Endodermal cell (in vitro differentiated cells): Measurements from ENCODE around the gene EDNRA. TPM values are rescaled to one million over a fixed set of nuclear protein-coding genes. Genes with fewer than 3 reads are reported as not detected.

Experiments used
- DNase-seq: peaks from one replicate; pipeline ENCODE4 v3.0.0-alpha.2; 2017
- H3K27ac ChIP-seq: 2 replicates; pipeline ENCODE4 v1.5.1; 2013; ENCODE audit warnings: mild to moderate bottlenecking, low read depth, low read length, moderate library complexity
- H3K27me3 ChIP-seq: 2 replicates; pipeline ENCODE4 v1.6.1; 2013; ENCODE audit warnings: mild to moderate bottlenecking, low read length, moderate library complexity; ENCODE audit not compliant: insufficient read depth, control insufficient read depth, poor library complexity, severe bottlenecking
- H3K36me3 ChIP-seq: 2 replicates; pipeline ENCODE4 v1.7.0; 2013; ENCODE audit warnings: mild to moderate bottlenecking, low read length, moderate library complexity; ENCODE audit not compliant: control insufficient read depth, insufficient read depth
- H3K4me1 ChIP-seq: one replicate; pipeline ENCODE4 v1.7.0; 2013; ENCODE audit warnings: low read length; ENCODE audit not compliant: control insufficient read depth, insufficient read depth
- H3K4me3 ChIP-seq: 2 replicates; pipeline ENCODE4 v1.5.1; 2013; ENCODE audit warnings: mild to moderate bottlenecking, low read length, moderate library complexity
- H3K9ac ChIP-seq: 2 replicates; pipeline ENCODE4 v1.6.1; 2013; ENCODE audit warnings: mild to moderate bottlenecking, low read length, moderate library complexity; ENCODE audit not compliant: poor library complexity, severe bottlenecking; ENCODE audit errors: extremely low read depth
- H3K9me3 ChIP-seq: 2 replicates; pipeline ENCODE4 v1.6.1; 2013; ENCODE audit warnings: mild to moderate bottlenecking, low read length, moderate library complexity; ENCODE audit not compliant: control insufficient read depth
- H3K27ac Mint-ChIP-seq: 2 replicates; pipeline ENCODE4 v1.8.0; 2020; ENCODE audit warnings: mixed read lengths
- H3K27me3 Mint-ChIP-seq: 2 replicates; pipeline ENCODE4 v1.8.0; 2021; ENCODE audit warnings: mild to moderate bottlenecking, mixed read lengths; ENCODE audit not compliant: insufficient read depth
- H3K36me3 Mint-ChIP-seq: 2 replicates; pipeline ENCODE4 v1.8.0; 2020; ENCODE audit warnings: low read depth, mixed read lengths
- H3K4me1 Mint-ChIP-seq: 2 replicates; pipeline ENCODE4 v1.8.0; 2020; ENCODE audit warnings: mixed read lengths
- H3K4me3 Mint-ChIP-seq: 2 replicates; pipeline ENCODE4 v1.8.0; 2020; ENCODE audit warnings: mild to moderate bottlenecking, moderate library complexity, mixed read lengths
- H3K9me3 Mint-ChIP-seq: 2 replicates; pipeline ENCODE4 v1.8.0; 2020; ENCODE audit warnings: mild to moderate bottlenecking, mixed read lengths
- CTCF ChIP-seq: fragments of 200-600 bp; sonication (generic); conservative IDR thresholded peaks from 2 replicates; pipeline ENCODE4 v1.5.0; 2021; ENCODE audit warnings: antibody characterized with exemption, mild to moderate bottlenecking
- WGBS, 2 experiments: methylation state at CpG; one replicate each; pipeline versions ENCODE4 v1.1.5 to v1.1.7; 2013; ENCODE audit warnings: missing lambda C conversion rate in 2 of 2, mixed read lengths in 1 of 2; ENCODE audit not compliant: insufficient coverage in 1 of 2, insufficient read length in 1 of 2; 5-methylcytosine and 5-hydroxymethylcytosine counted together
- total RNA-seq, 2 donors: library from RNA; stranded (reverse); fragmentation: NEBNext Ultra II Directional in 1 of 2; extraction: Animal tissue kit (Norgen Biotek cat#: 25700) in 1 of 2; gene quantifications; 2 replicates in 1 of 2; 3 replicates in 1 of 2; pipeline ENCODE4 v1.2.1, GENCODE V29; 2021

EDNRA gene
- total RNA-seq, 2 donors from 2014 or later = 11.5 to 13.2 TPM

GRCh38 chr4:147510962-147511668 lies 30.2 kb downstream of the EDNRA start:
- no peak overlapping the region for H3K4me3 Mint-ChIP-seq
- no peaks in the 10 kb centered on the region for H3K27me3 Mint-ChIP-seq

GRCh38 chr4:147513091-147513490 lies 32.2 kb downstream of the EDNRA start:
- peaks cover 2% of the 10 kb centered on the region for H3K36me3 Mint-ChIP-seq
- no peaks in the 10 kb centered on the region for H3K9me3 ChIP-seq

More at GRCh38 chr4:147510962-147511668, 30.2 kb downstream of the EDNRA start:
- peaks cover 13% of the 10 kb centered on the region for H3K36me3 ChIP-seq
- Mint-ChIP-seq H3K9me3 (no peaks in the 10 kb centered on the region), H3K27ac (no peak overlapping the region), H3K4me1 (no peaks in the 10 kb centered on the region), H3K36me3 (peaks cover 2% of the 10 kb centered on the region)
- no peak for TF ChIP-seq CTCF
- WGBS, 2 experiments = 88 to 89% methylated on average over 1 to 2 of the region's 2 CpGs
- H3K4me3 ChIP-seq = no peak overlapping the region
- H3K9ac ChIP-seq = no peak overlapping the region
- peaks cover 6% of the 10 kb centered on the region for H3K4me1 ChIP-seq
- H3K27me3 ChIP-seq = no peaks in the 10 kb centered on the region
- no peaks in the 10 kb centered on the region for H3K9me3 ChIP-seq
- DNase-seq = no peak
- H3K27ac ChIP-seq = no peak overlapping the region

GRCh38 chr4:147513952-147514351 lies 33.1 kb downstream of the EDNRA start:
- Mint-ChIP-seq H3K4me3 (no peak overlapping the region), H3K4me1 (peaks cover 17% of the 10 kb centered on the region), H3K27ac (no peak overlapping the region), H3K36me3 (peaks cover 2% of the 10 kb centered on the region), H3K27me3 (no peaks in the 10 kb centered on the region), H3K9me3 (no peaks in the 10 kb centered on the region)
- no peak overlapping the region for H3K4me3 ChIP-seq
- peaks cover 11% of the 10 kb centered on the region for H3K4me1 ChIP-seq
- DNase-seq = no peak
- no peak overlapping the region for H3K9ac ChIP-seq
- H3K36me3 ChIP-seq = peaks cover 8% of the 10 kb centered on the region
- H3K27me3 ChIP-seq = no peaks in the 10 kb centered on the region
- WGBS, 2 experiments = 76 to 91% methylated on average over 2 to 6 of the region's 6 CpGs
- H3K9me3 ChIP-seq = no peaks in the 10 kb centered on the region
- TF ChIP-seq CTCF = peak; percentile 60
- no peak overlapping the region for H3K27ac ChIP-seq

More at GRCh38 chr4:147513091-147513490, 32.2 kb downstream of the EDNRA start:
- peaks cover 10% of the 10 kb centered on the region for H3K4me1 ChIP-seq
- no peak overlapping the region for H3K9ac ChIP-seq
- Mint-ChIP-seq H3K4me3 (no peak overlapping the region), H3K4me1 (peaks cover 10% of the 10 kb centered on the region), H3K9me3 (no peaks in the 10 kb centered on the region), H3K27me3 (no peaks in the 10 kb centered on the region), H3K27ac (no peak overlapping the region)
- H3K36me3 ChIP-seq = peaks cover 8% of the 10 kb centered on the region
- H3K27me3 ChIP-seq = no peaks in the 10 kb centered on the region
- no peak for TF ChIP-seq CTCF
- DNase-seq = no peak
- whole genome bisulfite sequencing, 2 experiments = 95 to 100% methylated on average over 2 of the region's 2 CpGs
- no peak overlapping the region for H3K27ac ChIP-seq
- H3K4me3 ChIP-seq = no peak overlapping the region
